GM18858 (cell line): ENCODE results near the gene NEURL1.

Source experiments
- ATAC-seq: cut with Tn5 transposase; IDR thresholded peaks from one replicate; pipeline ENCODE4 v1.9.1; 2021; ENCODE audit not compliant: unreplicated experiment

The NEURL1 gene

GRCh38 chr10:103562383-103562782 is 68.9 kb downstream of the NEURL1 start:
- no peak for ATAC-seq

GRCh38 chr10:103563231-103564115 is 70.0 kb downstream of the NEURL1 start:
- no peak for ATAC-seq

GRCh38 chr10:103564116-103564501 is 70.6 kb downstream of the NEURL1 start:
- ATAC-seq = no peak

- ATAC-seq = no peak
Measured at GRCh38 chr10:103564776-103565520, 71.4 kb downstream of the NEURL1 start.

GRCh38 chr10:103566536-103566935 is 73.0 kb downstream of the NEURL1 start:
- no peak for ATAC-seq

GRCh38 chr10:103568505-103568904 is 75.0 kb downstream of the NEURL1 start:
- ATAC-seq = no peak

- no peak for ATAC-seq
Measured at GRCh38 chr10:103569896-103570295, 76.4 kb downstream of the NEURL1 start.

- ATAC-seq = no peak
Measured at GRCh38 chr10:103570844-103571655, 77.5 kb downstream of the NEURL1 start.

- ATAC-seq = no peak
Measured at GRCh38 chr10:103571656-103571975, 78.1 kb downstream of the NEURL1 start.

GRCh38 chr10:103572347-103573204 is 79.1 kb downstream of the NEURL1 start:
- no peak for ATAC-seq

GRCh38 chr10:103573205-103573487 is 79.6 kb downstream of the NEURL1 start:
- no peak for ATAC-seq

GRCh38 chr10:103574097-103575061 is 80.9 kb downstream of the NEURL1 start:
- ATAC-seq = no peak

GRCh38 chr10:103575416-103576075 is 82.0 kb downstream of the NEURL1 start:
- no peak for ATAC-seq

GRCh38 chr10:103576076-103576471 is 82.6 kb downstream of the NEURL1 start:
- ATAC-seq = no peak

- no peak for ATAC-seq
Measured at GRCh38 chr10:103576862-103577261, 83.4 kb downstream of the NEURL1 start.

GRCh38 chr10:103578782-103579382 is 85.4 kb downstream of the NEURL1 start:
- ATAC-seq = no peak

- no peak for ATAC-seq
Measured at GRCh38 chr10:103580011-103580410, 86.5 kb downstream of the NEURL1 start.

- ATAC-seq = no peak
Measured at GRCh38 chr10:103580430-103580829, 86.9 kb downstream of the NEURL1 start.

GRCh38 chr10:103581499-103581898 is 88.0 kb downstream of the NEURL1 start:
- no peak for ATAC-seq
